Smooth muscle cell (in vitro differentiated cells): ENCODE measurements around the gene GBX2. TPM values are rescaled to one million over a fixed set of nuclear protein-coding genes. Genes with fewer than 3 reads are reported as not detected.

Experiments used
- DNase-seq: peaks from one replicate; lab custom pipeline; 2025; ENCODE audit not compliant: unreplicated experiment; lab: John Stamatoyannopoulos, UW
- H2AFZ ChIP-seq: fragments of 200-600 bp; sonication (generic); 2 replicates; pipeline ENCODE4 v1.6.0; 2016; ENCODE audit warnings: antibody characterized with exemption, low read depth, mild to moderate bottlenecking
- H3F3A ChIP-seq: fragments of 200-600 bp; sonication (generic); 2 replicates; pipeline ENCODE4 v1.6.0; 2017; ENCODE audit warnings: antibody characterized with exemption, low read depth
- H3K27ac ChIP-seq: fragments of 200-600 bp; sonication (generic); 2 replicates; pipeline ENCODE4 v1.5.1; 2016; ENCODE audit warnings: low read depth, mild to moderate bottlenecking
- H3K27me3 ChIP-seq: fragments of 200-600 bp; sonication (generic); 2 replicates; pipeline ENCODE4 v1.6.1; 2016; ENCODE audit warnings: low read depth, mild to moderate bottlenecking
- H3K36me3 ChIP-seq: fragments of 200-600 bp; sonication (generic); 2 replicates; pipeline ENCODE4 v1.5.1; 2016; ENCODE audit warnings: low read depth
- H3K4me1 ChIP-seq: fragments of 200-600 bp; sonication (generic); 2 replicates; pipeline ENCODE4 v1.5.1; 2016; ENCODE audit warnings: low read depth
- H3K4me2 ChIP-seq: fragments of 200-600 bp; sonication (generic); 2 replicates; pipeline ENCODE4 v1.6.0; 2016; ENCODE audit warnings: mild to moderate bottlenecking
- H3K4me3 ChIP-seq: fragments of 200-600 bp; sonication (generic); 2 replicates; pipeline ENCODE4 v1.5.1; 2016; ENCODE audit warnings: mild to moderate bottlenecking
- H3K79me2 ChIP-seq: fragments of 200-600 bp; sonication (generic); 2 replicates; pipeline ENCODE4 v1.6.0; 2016; ENCODE audit warnings: low read depth, mild to moderate bottlenecking
- H3K9ac ChIP-seq: fragments of 200-600 bp; sonication (generic); 2 replicates; pipeline ENCODE4 v1.6.0; 2016; ENCODE audit warnings: low read depth
- H3K9me3 ChIP-seq: fragments of 200-600 bp; sonication (generic); replicated peaks from 2 replicates; pipeline ENCODE4 v1.5.1; 2016; ENCODE audit warnings: low read depth
- H4K20me1 ChIP-seq: fragments of 200-600 bp; sonication (generic); 2 replicates; pipeline ENCODE4 v1.6.0; 2016; ENCODE audit warnings: low read depth
- CTCF ChIP-seq: fragments of 200-600 bp; sonication (generic); IDR thresholded peaks from 2 replicates; pipeline ENCODE4 v1.5.1; 2017; ENCODE audit warnings: borderline replicate concordance, mild to moderate bottlenecking, antibody characterized with exemption; ENCODE audit not compliant: insufficient read depth, poor library complexity, severe bottlenecking
- WGBS: methylation state at CpG from one replicate; pipeline ENCODE4 v1.1.7; 2016; ENCODE audit warnings: low lambda C conversion rate; 5-methylcytosine and 5-hydroxymethylcytosine counted together
- polyA plus RNA-seq: library from polyadenylated mRNA; unstranded; fragments of >200 nt; fragmentation: Nextera tagmentation; extraction: Ambion mirVana; gene quantifications from 2 replicates; pipeline ENCODE4 v1.2.1, GENCODE V29; 2016
- total RNA-seq: library from RNA; depleted of rRNA; stranded (reverse); fragments of >200 nt; gene quantifications from 2 replicates; pipeline ENCODE4 v1.2.3, GENCODE V29; 2014

GBX2 gene
- total and polyA plus RNA-seq, 2 experiments from 2014 or later = not detected

- 6% methylated on average over 15 of the region's 15 CpGs for WGBS
- no peaks in the 10 kb centered on the region for H3K9me3 ChIP-seq
- H3K9ac ChIP-seq = peak overlapping the region; percentile 27
- peaks cover 18% of the 10 kb centered on the region for H3K4me1 ChIP-seq
- no peaks in the 10 kb centered on the region for H3K36me3 ChIP-seq
- no peaks in the 10 kb centered on the region for H4K20me1 ChIP-seq
- H3K4me2 ChIP-seq = peak overlapping the region; percentile 90
- peak overlapping the region; percentile 91 for H2AFZ ChIP-seq
- no peak for TF ChIP-seq CTCF
- H3K27ac ChIP-seq = no peak overlapping the region
- H3K79me2 ChIP-seq = no peaks in the 10 kb centered on the region
- peak overlapping the region; percentile 56 for H3K4me3 ChIP-seq
- H3F3A ChIP-seq = peaks cover 23% of the 10 kb centered on the region
- H3K27me3 ChIP-seq = peaks cover 23% of the 10 kb centered on the region
- no peak for DNase-seq
Observed at GRCh38 chr2:236178890-236179235, 10.7 kb upstream of the GBX2 start.

- H3K4me1 ChIP-seq = peaks cover 24% of the 10 kb centered on the region
- TF ChIP-seq CTCF = peak; percentile 75
- H3K4me2 ChIP-seq = peak overlapping the region; percentile 90
- H2AFZ ChIP-seq = peak overlapping the region; percentile 91
- H3K4me3 ChIP-seq = peak overlapping the region; percentile 56
- peaks cover 29% of the 10 kb centered on the region for H3K27me3 ChIP-seq
- under 1% methylated on average over 40 of the region's 65 CpGs for WGBS
- H3K9me3 ChIP-seq = no peaks in the 10 kb centered on the region
- peaks cover 23% of the 10 kb centered on the region for H3F3A ChIP-seq
- no peaks in the 10 kb centered on the region for H4K20me1 ChIP-seq
- H3K9ac ChIP-seq = peak overlapping the region; percentile 27
- H3K36me3 ChIP-seq = no peaks in the 10 kb centered on the region
- no peak overlapping the region for H3K27ac ChIP-seq
- peak; percentile 45 for DNase-seq
- H3K79me2 ChIP-seq = no peaks in the 10 kb centered on the region
Observed at GRCh38 chr2:236177967-236178889, 10.0 kb upstream of the GBX2 start.

GRCh38 chr2:236177604-236177966 is 9.4 kb upstream of the GBX2 start:
- Histone ChIP-seq H3K4me1 (peaks cover 26% of the 10 kb centered on the region), H2AFZ (peak overlapping the region; percentile 91), H3K9me3 (no peaks in the 10 kb centered on the region), H3K4me3 (peak overlapping the region; percentile 56), H3K4me2 (peak overlapping the region; percentile 90), H3K36me3 (no peaks in the 10 kb centered on the region), H3K27me3 (peaks cover 33% of the 10 kb centered on the region), H3K79me2 (no peaks in the 10 kb centered on the region), H3K9ac (no peak overlapping the region), H3F3A (peaks cover 23% of the 10 kb centered on the region), H3K27ac (no peak overlapping the region), H4K20me1 (no peaks in the 10 kb centered on the region)
- no peak for DNase-seq
- peak; percentile 24 for TF ChIP-seq CTCF
- 23% methylated on average over 20 of the region's 20 CpGs for WGBS

GRCh38 chr2:236176951-236177350 is 8.8 kb upstream of the GBX2 start:
- Histone ChIP-seq H3K4me2 (no peak overlapping the region), H3K4me3 (no peak overlapping the region), H3K79me2 (no peaks in the 10 kb centered on the region), H3K36me3 (no peaks in the 10 kb centered on the region), H3K27ac (no peak overlapping the region), H3K9me3 (no peaks in the 10 kb centered on the region), H3K4me1 (peaks cover 32% of the 10 kb centered on the region), H3K27me3 (peaks cover 33% of the 10 kb centered on the region), H4K20me1 (no peaks in the 10 kb centered on the region), H3K9ac (no peak overlapping the region), H3F3A (peaks cover 23% of the 10 kb centered on the region), H2AFZ (no peak overlapping the region)
- WGBS = 86% methylated on average over 21 of the region's 21 CpGs
- DNase-seq = no peak
- no peak for TF ChIP-seq CTCF
